HG03095 (cell line): ENCODE results near the gene NUMBL.
"Not testable (repeated sequence)": the region's sequence is repeated elsewhere in the genome, so short reads cannot be mapped to it uniquely, and the experiment has no call there.

ENCODE experiments used
- ATAC-seq: cut with Tn5 transposase; IDR thresholded peaks from one replicate; pipeline ENCODE4 v1.9.1; 2021; ENCODE audit warnings: moderate library complexity; ENCODE audit not compliant: unreplicated experiment

Gene NUMBL

GRCh38 chr19:40667602-40668001, 22.8 kb downstream of the NUMBL start:
- ATAC-seq, result no peak

- ATAC-seq, result no peak
Measured at GRCh38 chr19:40666803-40667438, 23.5 kb downstream of the NUMBL start.

- ATAC-seq, result no peak
Measured at GRCh38 chr19:40663695-40664692, 26.5 kb downstream of the NUMBL start.

DNA sequence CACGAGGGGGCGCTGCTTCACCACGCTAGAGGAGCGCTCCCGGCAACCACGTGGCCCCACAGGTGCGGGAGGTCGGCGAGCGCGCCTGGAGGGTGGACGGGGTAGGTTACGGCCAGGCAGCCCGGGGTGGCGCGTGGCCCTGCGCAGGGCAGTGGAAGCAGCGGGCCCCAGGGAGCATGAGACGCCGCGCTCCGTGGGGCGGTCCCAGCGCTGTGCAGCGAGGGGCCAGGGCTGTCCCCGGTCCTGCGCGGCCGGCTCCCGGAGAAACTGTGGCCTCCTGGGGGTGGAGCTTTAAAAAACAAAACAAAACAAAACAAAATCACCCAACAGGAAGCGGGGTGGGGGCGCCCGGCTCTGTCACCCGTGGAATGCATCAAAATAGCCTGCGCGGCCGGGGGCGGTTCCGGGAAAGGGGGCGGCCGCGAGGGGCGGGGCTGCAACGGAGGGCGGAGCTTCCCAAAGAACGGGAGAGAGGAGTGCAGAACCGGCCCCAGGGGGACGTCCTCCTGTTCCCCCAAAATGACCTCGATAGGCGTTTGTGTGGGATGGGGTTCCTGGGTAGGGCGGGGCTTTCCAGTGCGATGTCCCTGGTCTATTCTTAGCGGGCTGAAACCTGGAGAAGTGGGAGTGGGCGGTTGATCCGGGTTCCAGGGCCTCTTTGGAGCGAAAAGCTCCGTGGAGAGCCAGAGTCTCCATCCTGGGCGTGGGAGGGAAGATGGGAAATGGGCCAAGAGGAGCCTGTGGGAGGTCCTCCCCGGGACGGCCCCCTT, 27.3 kb downstream of the NUMBL start:
- peak; percentile 70 for ATAC-seq

DNA sequence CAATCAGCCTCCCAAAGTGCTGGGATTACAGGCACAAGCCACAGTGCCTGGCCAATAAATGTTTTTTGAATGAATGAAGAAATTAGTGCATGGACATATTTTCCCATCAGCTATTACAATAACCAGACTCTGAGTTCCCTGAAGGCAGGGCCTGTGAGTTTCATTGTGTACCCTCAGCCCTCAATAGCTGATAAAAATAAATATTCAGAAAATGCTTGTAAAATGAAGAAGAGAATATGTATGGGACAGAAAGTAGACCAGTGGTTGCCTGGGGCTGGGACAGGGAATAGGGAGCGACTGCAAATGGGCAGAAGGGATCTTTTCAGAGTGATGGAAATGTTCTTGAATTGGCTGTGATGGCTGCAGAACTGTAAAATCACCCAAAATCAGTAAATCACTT, 28.8 kb downstream of the NUMBL start:
- ATAC-seq, result no peak

DNA sequence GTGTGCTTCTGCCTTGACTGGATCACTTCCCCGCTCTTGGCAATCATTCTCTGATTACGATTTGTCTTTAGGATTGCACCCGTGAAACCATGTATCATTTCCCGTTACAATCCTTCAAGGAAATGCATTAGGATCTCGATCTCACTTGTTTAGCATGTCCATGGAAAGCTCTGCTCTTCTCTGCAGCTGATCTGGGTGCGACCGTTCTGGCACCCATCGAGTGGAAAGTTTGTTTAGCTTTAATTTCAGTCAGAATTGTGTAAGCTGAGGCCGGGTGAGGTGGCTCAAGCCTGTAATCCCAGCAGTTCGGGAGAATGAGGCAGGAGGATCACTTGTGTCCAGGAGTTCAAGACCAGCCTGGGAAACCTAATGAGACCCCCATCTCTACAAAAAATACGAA, 30.9 kb downstream of the NUMBL start:
- no peak for ATAC-seq

- ATAC-seq, result no peak
Measured at GRCh38 chr19:40659116-40659515, 31.3 kb downstream of the NUMBL start.

DNA sequence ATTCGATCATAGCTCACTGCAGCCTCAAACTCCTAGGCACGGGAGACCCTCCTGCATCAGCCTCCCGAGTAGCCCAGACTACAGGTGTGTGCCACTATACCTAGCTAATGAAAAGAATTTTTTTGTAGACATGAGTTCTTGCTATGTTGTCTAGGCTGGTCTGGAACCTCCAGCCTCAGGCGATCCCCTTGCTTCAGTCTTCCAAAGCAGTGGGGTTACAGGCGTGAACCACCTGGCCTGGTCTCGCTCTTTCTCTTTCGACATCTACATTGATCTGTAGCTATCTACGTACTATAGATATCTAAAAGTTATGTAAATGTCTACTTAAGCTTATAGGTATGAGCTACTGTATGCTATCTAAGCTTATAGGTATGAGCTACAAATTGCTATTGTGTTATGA, 32.4 kb downstream of the NUMBL start:
- no peak for ATAC-seq

GRCh38 chr19:40655684-40656083, 34.8 kb downstream of the NUMBL start:
- not testable (repeated sequence) for ATAC-seq

DNA sequence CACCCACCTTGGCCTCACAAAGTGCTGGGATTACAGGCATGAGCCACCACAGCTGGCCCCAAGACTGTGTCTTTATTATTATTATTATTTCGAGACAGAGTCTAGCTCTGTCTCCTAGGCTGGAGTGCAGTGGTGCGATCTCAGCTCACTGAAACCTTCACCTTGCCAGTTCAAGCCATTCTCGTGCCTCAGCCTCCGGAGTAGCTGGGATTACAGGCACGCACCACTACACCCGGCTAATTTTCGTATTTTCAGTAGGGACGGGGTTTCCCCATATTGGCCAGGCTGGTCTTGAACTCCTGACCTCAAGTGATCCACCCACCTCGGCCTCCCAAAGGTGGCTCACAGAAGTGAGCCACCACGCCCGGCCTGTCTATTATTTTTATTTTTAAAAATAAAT, 38.1 kb downstream of the NUMBL start:
- ATAC-seq, result not testable (repeated sequence)

GRCh38 chr19:40650749-40651305, 39.6 kb downstream of the NUMBL start:
- ATAC-seq, result no peak

- ATAC-seq, result not testable (repeated sequence)
Measured at GRCh38 chr19:40649903-40650675, 40.4 kb downstream of the NUMBL start.

DNA sequence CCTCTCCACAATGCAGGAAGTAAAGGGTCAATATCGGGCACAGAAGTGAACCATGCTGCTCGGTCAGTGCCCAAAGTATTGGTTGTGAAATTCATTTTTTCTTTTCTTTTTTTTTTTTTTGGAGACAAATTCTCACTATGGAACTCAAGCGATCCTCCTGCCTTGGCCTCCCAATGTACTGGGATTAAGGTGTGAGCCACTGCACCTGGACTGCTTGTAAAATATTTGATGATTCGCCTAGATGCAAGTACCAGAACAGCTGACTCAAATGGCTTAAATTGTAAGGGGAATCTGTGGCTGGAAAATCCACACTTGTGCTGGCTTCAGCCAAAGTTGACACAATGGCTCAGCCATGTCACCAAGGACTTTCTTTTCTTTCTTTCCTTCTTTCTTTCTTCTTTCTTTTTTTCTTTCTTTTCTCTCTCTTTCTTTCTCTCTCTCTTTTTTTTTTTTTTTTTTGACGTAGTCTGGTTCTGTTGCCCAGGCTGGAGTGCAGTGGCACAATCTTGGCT, 43.7 kb downstream of the NUMBL start:
- ATAC-seq, result no peak

DNA sequence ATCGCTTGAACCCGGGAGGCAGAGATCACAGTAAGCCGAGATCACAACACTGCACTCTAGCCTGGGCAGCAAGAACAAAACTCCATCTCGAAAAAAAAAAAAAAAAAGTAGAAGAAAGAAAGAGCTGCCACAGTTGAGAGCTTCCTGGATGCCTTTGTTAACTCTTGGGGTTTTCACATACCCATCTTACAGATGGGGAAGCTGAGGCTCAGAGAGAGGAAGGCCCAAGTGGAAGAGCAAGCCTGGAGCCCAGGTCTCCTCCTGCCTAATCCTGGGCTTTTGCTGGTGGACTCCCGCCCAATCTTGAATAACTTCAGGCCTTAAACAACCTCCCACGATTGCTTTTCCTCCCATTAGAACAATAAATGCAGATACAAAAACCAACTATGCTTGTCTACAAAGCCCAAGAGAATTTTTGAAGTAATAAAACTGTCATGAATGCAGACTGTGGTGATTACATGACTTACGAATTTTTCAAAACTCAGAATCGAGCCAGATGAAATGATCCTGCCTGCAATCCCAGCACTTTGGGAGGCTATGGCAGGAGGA, 47.6 kb downstream of the NUMBL start:
- ATAC-seq, result no peak

DNA sequence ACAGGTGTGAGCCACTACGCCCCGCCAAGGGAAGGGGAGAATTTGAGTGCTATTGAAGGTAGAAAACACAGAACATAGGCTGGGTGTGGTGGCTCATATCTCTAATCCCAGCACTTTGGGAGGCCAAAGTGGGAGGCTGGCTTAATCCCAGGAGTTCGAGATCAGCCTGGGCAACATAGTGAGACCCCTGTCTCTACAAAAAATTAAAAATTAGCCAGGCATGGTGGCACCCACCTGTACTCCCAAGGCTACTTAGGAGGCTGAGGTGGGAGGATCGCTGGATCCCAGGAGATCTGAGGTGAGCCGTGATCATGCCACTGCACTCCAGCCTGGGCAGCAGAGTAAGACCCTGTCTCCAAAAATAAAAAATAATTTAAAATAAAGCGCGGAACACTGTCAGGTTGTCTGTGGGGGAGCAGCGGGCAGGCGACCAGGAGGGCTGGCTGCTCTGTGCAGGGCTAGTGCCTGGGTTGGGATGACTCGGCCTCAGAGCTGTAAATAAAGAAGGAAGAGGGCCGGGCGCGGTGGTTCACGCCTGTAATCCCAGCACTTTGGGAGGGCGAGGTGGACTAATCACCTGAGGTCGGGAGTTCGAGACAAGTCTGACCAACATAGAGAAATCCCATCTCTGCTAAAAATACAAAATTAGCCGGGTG, 48.3 kb downstream of the NUMBL start:
- ATAC-seq, result no peak

DNA sequence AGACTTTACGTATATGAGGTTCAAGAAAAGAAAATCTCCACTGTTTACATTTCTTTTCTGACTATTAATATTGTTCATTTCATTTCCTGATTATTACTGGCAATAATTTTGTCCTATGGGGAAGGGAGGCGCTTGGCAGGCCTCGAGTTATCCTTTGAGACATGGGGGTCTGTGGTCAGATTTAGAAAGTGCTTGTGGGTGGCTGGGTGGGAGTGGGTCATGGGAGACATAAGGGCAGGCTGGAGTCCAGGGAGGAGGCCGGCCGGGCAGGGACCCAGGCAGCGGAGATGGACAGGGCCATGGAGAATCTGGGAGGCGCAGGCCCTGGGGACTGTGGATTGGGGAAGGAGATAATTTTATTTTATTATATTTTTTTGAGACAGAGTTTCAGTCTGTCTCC, 49.2 kb downstream of the NUMBL start:
- no peak for ATAC-seq

- ATAC-seq, result no peak
Measured at GRCh38 chr19:40640744-40641143, 49.7 kb downstream of the NUMBL start.

- no peak for ATAC-seq
Measured at GRCh38 chr19:40639638-40639982, 50.8 kb downstream of the NUMBL start.

DNA sequence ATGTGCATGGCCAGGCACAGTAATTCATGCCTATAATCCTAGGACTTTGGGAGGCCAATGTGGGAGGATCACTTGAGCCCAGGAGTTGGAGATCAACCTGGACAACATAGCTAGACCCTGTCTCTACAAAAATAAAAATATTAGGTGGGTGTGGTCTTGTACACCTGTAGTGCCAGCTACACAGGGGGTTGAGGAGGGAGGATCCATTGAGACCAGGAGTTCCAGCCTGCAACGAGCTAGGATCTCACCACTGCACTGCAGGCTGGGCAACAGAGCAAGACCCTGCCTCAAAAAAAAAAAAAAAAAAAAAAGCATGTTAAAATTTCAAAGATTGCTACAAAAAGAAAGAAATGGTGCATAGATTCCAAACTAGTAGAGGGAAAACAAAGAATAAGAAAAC, 52.1 kb downstream of the NUMBL start:
- no peak for ATAC-seq
